ENCODE results near the gene PHYKPL. TPM values are rescaled to one million over a fixed set of nuclear protein-coding genes. Genes with fewer than 3 reads are reported as not detected.

The PHYKPL gene
- total RNA-seq, 1 experiment from 2014 or later, result 43.9 TPM

GRCh38 chr5:178213748-178214151 is 18.9 kb downstream of the PHYKPL start:
- Histone ChIP-seq H3K4me3 (ENCODE audit: low read depth, low read length, poor library complexity, severe bottlenecking) (no peak overlapping the region), H3K9me3 (ENCODE audit: low read depth, low read length, poor library complexity, severe bottlenecking) (no peaks in the 10 kb centered on the region), H3K36me3 (ENCODE audit: insufficient read depth, low read length, poor library complexity, severe bottlenecking) (peaks cover 83% of the 10 kb centered on the region), H3K27ac (ENCODE audit: low read depth, low read length, poor library complexity, severe bottlenecking) (no peak overlapping the region), H3K4me1 (ENCODE audit: insufficient read depth, low read length, poor library complexity, severe bottlenecking) (peaks cover 10% of the 10 kb centered on the region), H3K27me3 (replicated peaks; ENCODE audit: insufficient read depth, low read depth, low read length, poor library complexity) (no peaks in the 10 kb centered on the region)
- intact Hi-C loops (cut with micrococcal nuclease; ENCODE audit: unreplicated experiment), result no loop called here
- BruUV-seq (replicated peaks), result no TSS peak
- CTCF ChIA-PET, result no interaction called here
- TF ChIP-seq EZH2 (IDR thresholded peaks at IDR 0.05; ENCODE audit: borderline replicate concordance, low read depth, low read length, poor library complexity, severe bottlenecking), result no peak
- no peak for TF ChIP-seq CTCF (conservative IDR thresholded peaks at IDR 0.05; ENCODE audit: low read depth, low read length)
- POLR2A ChIA-PET (ENCODE audit: low non-redundant PET), result no interaction called here
- DNase-seq (ENCODE audit: low spot score), result no peak

- peaks cover 10% of the 10 kb centered on the region for H3K4me1 ChIP-seq (ENCODE audit: insufficient read depth, low read length, poor library complexity, severe bottlenecking)
- no peak for DNase-seq (ENCODE audit: low spot score)
- intact Hi-C loops (cut with micrococcal nuclease; ENCODE audit: unreplicated experiment), result no loop called here
- ChIA-PET POLR2A (ENCODE audit: low non-redundant PET) (interaction anchor here (1.1 kb wide), 1 partner anchor 9 kb away, joined by 4 read pairs; the partner anchor contains the start of gene HNRNPAB), CTCF (no interaction called here)
- no peaks in the 10 kb centered on the region for H3K27me3 ChIP-seq (replicated peaks; ENCODE audit: insufficient read depth, low read depth, low read length, poor library complexity)
- no TSS peak for BruUV-seq (replicated peaks)
- no peak overlapping the region for H3K4me3 ChIP-seq (ENCODE audit: low read depth, low read length, poor library complexity, severe bottlenecking)
- H3K36me3 ChIP-seq (ENCODE audit: insufficient read depth, low read length, poor library complexity, severe bottlenecking), result peaks cover 86% of the 10 kb centered on the region
- H3K27ac ChIP-seq (ENCODE audit: low read depth, low read length, poor library complexity, severe bottlenecking), result no peak overlapping the region
- no peaks in the 10 kb centered on the region for H3K9me3 ChIP-seq (ENCODE audit: low read depth, low read length, poor library complexity, severe bottlenecking)
- TF ChIP-seq EZH2 (IDR thresholded peaks at IDR 0.05; ENCODE audit: borderline replicate concordance, low read depth, low read length, poor library complexity, severe bottlenecking) (no peak), CTCF (conservative IDR thresholded peaks at IDR 0.05; ENCODE audit: low read depth, low read length) (no peak)
These were observed 19.6 kb downstream of the PHYKPL start for GRCh38 chr5:178213003-178213461.

GRCh38 chr5:178212241-178213002 is 20.2 kb downstream of the PHYKPL start:
- POLR2A ChIA-PET (ENCODE audit: low non-redundant PET), result interaction anchor here (1.1 kb wide), 1 partner anchor 8 kb away, joined by 4 read pairs; the partner anchor contains the start of gene HNRNPAB

More at GRCh38 chr5:178212241-178213002, 20.2 kb downstream of the PHYKPL start:
- Histone ChIP-seq H3K4me3 (ENCODE audit: low read depth, low read length, poor library complexity, severe bottlenecking) (no peak overlapping the region), H3K4me1 (ENCODE audit: insufficient read depth, low read length, poor library complexity, severe bottlenecking) (peaks cover 10% of the 10 kb centered on the region), H3K27ac (ENCODE audit: low read depth, low read length, poor library complexity, severe bottlenecking) (no peak overlapping the region), H3K36me3 (ENCODE audit: insufficient read depth, low read length, poor library complexity, severe bottlenecking) (peaks cover 92% of the 10 kb centered on the region), H3K9me3 (ENCODE audit: low read depth, low read length, poor library complexity, severe bottlenecking) (no peaks in the 10 kb centered on the region), H3K27me3 (replicated peaks; ENCODE audit: insufficient read depth, low read depth, low read length, poor library complexity) (no peaks in the 10 kb centered on the region)
- intact Hi-C loops (cut with micrococcal nuclease; ENCODE audit: unreplicated experiment), result no loop called here
- BruUV-seq (replicated peaks), result no TSS peak
- CTCF ChIA-PET, result no interaction called here
- TF ChIP-seq CTCF (conservative IDR thresholded peaks at IDR 0.05; ENCODE audit: low read depth, low read length) (no peak), EZH2 (IDR thresholded peaks at IDR 0.05; ENCODE audit: borderline replicate concordance, low read depth, low read length, poor library complexity, severe bottlenecking) (no peak)
- no peak for DNase-seq (ENCODE audit: low spot score)
